ENCODE results near the gene PLEKHS1.

GRCh38 chr10:113776553-113776952 lies 25.1 kb downstream of the PLEKHS1 start:
- TF ChIP-seq EP300 (IDR thresholded peaks at IDR 0.05; ENCODE audit: low read depth): no peak
- no peak for TF ChIP-seq CTCF (IDR thresholded peaks at IDR 0.05)
- TF ChIP-seq POLR2AphosphoS5 (IDR thresholded peaks at IDR 0.05): no peak
